Smooth muscle cell (in vitro differentiated cells): ENCODE results near the gene PPP2R2C. TPM values are rescaled to one million over a fixed set of nuclear protein-coding genes. Genes with fewer than 3 reads are reported as not detected.

Experiments
- DNase-seq: peaks from one replicate; lab custom pipeline; 2025; ENCODE audit not compliant: unreplicated experiment; lab: John Stamatoyannopoulos, UW
- H2AFZ ChIP-seq: fragments of 200-600 bp; sonication (generic); 2 replicates; pipeline ENCODE4 v1.6.0; 2016; ENCODE audit warnings: antibody characterized with exemption, low read depth, mild to moderate bottlenecking
- H3F3A ChIP-seq: fragments of 200-600 bp; sonication (generic); 2 replicates; pipeline ENCODE4 v1.6.0; 2017; ENCODE audit warnings: antibody characterized with exemption, low read depth
- H3K27ac ChIP-seq: fragments of 200-600 bp; sonication (generic); 2 replicates; pipeline ENCODE4 v1.5.1; 2016; ENCODE audit warnings: low read depth, mild to moderate bottlenecking
- H3K27me3 ChIP-seq: fragments of 200-600 bp; sonication (generic); 2 replicates; pipeline ENCODE4 v1.6.1; 2016; ENCODE audit warnings: low read depth, mild to moderate bottlenecking
- H3K36me3 ChIP-seq: fragments of 200-600 bp; sonication (generic); 2 replicates; pipeline ENCODE4 v1.5.1; 2016; ENCODE audit warnings: low read depth
- H3K4me1 ChIP-seq: fragments of 200-600 bp; sonication (generic); 2 replicates; pipeline ENCODE4 v1.5.1; 2016; ENCODE audit warnings: low read depth
- H3K4me2 ChIP-seq: fragments of 200-600 bp; sonication (generic); 2 replicates; pipeline ENCODE4 v1.6.0; 2016; ENCODE audit warnings: mild to moderate bottlenecking
- H3K4me3 ChIP-seq: fragments of 200-600 bp; sonication (generic); 2 replicates; pipeline ENCODE4 v1.5.1; 2016; ENCODE audit warnings: mild to moderate bottlenecking
- H3K79me2 ChIP-seq: fragments of 200-600 bp; sonication (generic); 2 replicates; pipeline ENCODE4 v1.6.0; 2016; ENCODE audit warnings: low read depth, mild to moderate bottlenecking
- H3K9ac ChIP-seq: fragments of 200-600 bp; sonication (generic); 2 replicates; pipeline ENCODE4 v1.6.0; 2016; ENCODE audit warnings: low read depth
- H3K9me3 ChIP-seq: fragments of 200-600 bp; sonication (generic); replicated peaks from 2 replicates; pipeline ENCODE4 v1.5.1; 2016; ENCODE audit warnings: low read depth
- H4K20me1 ChIP-seq: fragments of 200-600 bp; sonication (generic); 2 replicates; pipeline ENCODE4 v1.6.0; 2016; ENCODE audit warnings: low read depth
- CTCF ChIP-seq: fragments of 200-600 bp; sonication (generic); IDR thresholded peaks from 2 replicates; pipeline ENCODE4 v1.5.1; 2017; ENCODE audit warnings: borderline replicate concordance, mild to moderate bottlenecking, antibody characterized with exemption; ENCODE audit not compliant: insufficient read depth, poor library complexity, severe bottlenecking
- WGBS: methylation state at CpG from one replicate; pipeline ENCODE4 v1.1.7; 2016; ENCODE audit warnings: low lambda C conversion rate; 5-methylcytosine and 5-hydroxymethylcytosine counted together
- polyA plus RNA-seq: library from polyadenylated mRNA; unstranded; fragments of >200 nt; fragmentation: Nextera tagmentation; extraction: Ambion mirVana; gene quantifications from 2 replicates; pipeline ENCODE4 v1.2.1, GENCODE V29; 2016
- total RNA-seq: library from RNA; depleted of rRNA; stranded (reverse); fragments of >200 nt; gene quantifications from 2 replicates; pipeline ENCODE4 v1.2.3, GENCODE V29; 2014

PPP2R2C gene
- total and polyA plus RNA-seq, 2 experiments from 2014 or later: 0.54 to 1.8 TPM

GRCh38 chr4:6288342-6288741, 184.1 kb downstream of the PPP2R2C start:
- no peaks in the 10 kb centered on the region for H3K27me3 ChIP-seq
- no peak for TF ChIP-seq CTCF
- H3K36me3 ChIP-seq: no peaks in the 10 kb centered on the region
- no peak overlapping the region for H3K4me3 ChIP-seq
- H4K20me1 ChIP-seq: peaks cover 11% of the 10 kb centered on the region
- no peak overlapping the region for H3K9ac ChIP-seq
- H2AFZ ChIP-seq: no peak overlapping the region
- H3F3A ChIP-seq: no peaks in the 10 kb centered on the region
- no peaks in the 10 kb centered on the region for H3K9me3 ChIP-seq
- H3K4me2 ChIP-seq: no peak overlapping the region
- DNase-seq: no peak
- no peaks in the 10 kb centered on the region for H3K79me2 ChIP-seq
- 99% methylated on average over 5 of the region's 5 CpGs for WGBS
- no peak overlapping the region for H3K27ac ChIP-seq
- H3K4me1 ChIP-seq: no peaks in the 10 kb centered on the region

GRCh38 chr4:6287017-6287788, 185.2 kb downstream of the PPP2R2C start:
- Histone ChIP-seq H3K4me3 (no peak overlapping the region), H4K20me1 (peaks cover 23% of the 10 kb centered on the region), H3K27me3 (no peaks in the 10 kb centered on the region), H3K27ac (no peak overlapping the region), H3F3A (no peaks in the 10 kb centered on the region), H3K4me1 (no peaks in the 10 kb centered on the region), H3K4me2 (no peak overlapping the region), H3K36me3 (no peaks in the 10 kb centered on the region), H3K9me3 (no peaks in the 10 kb centered on the region), H3K79me2 (no peaks in the 10 kb centered on the region), H2AFZ (no peak overlapping the region), H3K9ac (no peak overlapping the region)
- WGBS: 96% methylated on average over 16 of the region's 16 CpGs
- DNase-seq: no peak
- no peak for TF ChIP-seq CTCF

- 97% methylated on average over 4 of the region's 4 CpGs for WGBS
- Histone ChIP-seq H3K4me1 (no peaks in the 10 kb centered on the region), H3K4me2 (no peak overlapping the region), H3K9me3 (no peaks in the 10 kb centered on the region), H3K27ac (no peak overlapping the region), H4K20me1 (peaks cover 60% of the 10 kb centered on the region), H3K27me3 (no peaks in the 10 kb centered on the region), H3F3A (no peaks in the 10 kb centered on the region), H2AFZ (no peak overlapping the region), H3K4me3 (no peak overlapping the region), H3K36me3 (no peaks in the 10 kb centered on the region), H3K9ac (no peak overlapping the region), H3K79me2 (no peaks in the 10 kb centered on the region)
- DNase-seq: no peak
- TF ChIP-seq CTCF: no peak
Measured at GRCh38 chr4:6283282-6283681, 189.1 kb downstream of the PPP2R2C start.

- Histone ChIP-seq H2AFZ (no peak overlapping the region), H3K9ac (no peak overlapping the region), H3K79me2 (no peaks in the 10 kb centered on the region), H3K36me3 (no peaks in the 10 kb centered on the region), H3F3A (no peaks in the 10 kb centered on the region), H4K20me1 (peaks cover 70% of the 10 kb centered on the region), H3K27ac (no peak overlapping the region), H3K27me3 (no peaks in the 10 kb centered on the region), H3K4me2 (no peak overlapping the region), H3K9me3 (no peaks in the 10 kb centered on the region), H3K4me3 (no peak overlapping the region), H3K4me1 (no peaks in the 10 kb centered on the region)
- 90% methylated on average over 6 of the region's 6 CpGs for WGBS
- no peak for TF ChIP-seq CTCF
- DNase-seq: no peak
Measured at GRCh38 chr4:6282314-6282771, 190.1 kb downstream of the PPP2R2C start.
